HUES64 (cell line): ENCODE measurements around the gene DTHD1.

Experiments
- H3K27ac ChIP-seq: 2 replicates; pipeline ENCODE4 v1.7.0; 2013; ENCODE audit warnings: low read depth, low read length, inconsistent platforms
- H3K27me3 ChIP-seq: 2 replicates; pipeline ENCODE4 v1.6.1; 2013; ENCODE audit warnings: mild to moderate bottlenecking, low read length; ENCODE audit not compliant: insufficient read depth
- H3K36me3 ChIP-seq: 2 replicates; pipeline ENCODE4 v1.6.1; 2013; ENCODE audit warnings: mild to moderate bottlenecking, low read length; ENCODE audit not compliant: insufficient read depth
- H3K4me1 ChIP-seq: 2 replicates; pipeline ENCODE4 v1.6.1; 2013; ENCODE audit warnings: mild to moderate bottlenecking, low read length, moderate library complexity; ENCODE audit not compliant: insufficient read depth
- H3K4me3 ChIP-seq: 2 replicates; pipeline ENCODE4 v1.5.1; 2013; ENCODE audit warnings: mild to moderate bottlenecking, low read length, moderate library complexity
- H3K9ac ChIP-seq: 2 replicates; pipeline ENCODE4 v1.6.1; 2013; ENCODE audit warnings: mild to moderate bottlenecking, low read depth, low read length
- H3K9me3 ChIP-seq: 2 replicates; pipeline ENCODE4 v1.6.1; 2013; ENCODE audit warnings: low read depth, low read length; ENCODE audit not compliant: insufficient read depth
- WGBS: fragments of 150-250, 120-280 bp; methylation state at CpG from one replicate; pipeline ENCODE4 v1.1.7; 2013; ENCODE audit warnings: missing lambda C conversion rate; 5-methylcytosine and 5-hydroxymethylcytosine counted together

DTHD1 gene

DNA sequence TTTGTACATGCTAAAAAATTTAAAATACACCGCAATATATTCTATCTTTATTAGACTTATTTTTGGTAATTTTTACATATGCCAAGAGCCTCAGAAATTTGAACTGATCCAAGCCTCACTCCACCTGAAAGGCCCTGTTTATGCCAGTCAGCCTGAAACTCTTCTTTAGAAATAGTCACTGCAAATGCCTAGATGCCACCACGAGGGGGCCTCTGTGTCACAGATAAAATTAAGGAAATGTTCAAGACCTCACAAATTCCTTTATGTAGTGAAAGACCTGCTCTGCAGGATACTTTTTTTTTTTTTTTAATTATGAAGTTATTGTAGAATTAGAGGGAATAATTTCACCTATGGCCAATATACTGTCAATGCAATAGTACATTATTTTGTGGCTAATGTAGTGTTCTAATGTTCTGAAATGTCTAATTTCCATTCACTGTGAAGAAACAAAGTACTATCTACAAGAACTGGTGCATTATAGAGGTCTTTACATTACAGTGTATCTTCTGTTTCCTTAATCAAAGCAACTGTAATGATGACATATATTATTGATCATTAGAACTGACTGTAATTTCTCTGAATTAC is 69.8 kb downstream of the DTHD1 start:
- no peak overlapping the region for H3K9ac ChIP-seq
- 0% methylated on average over 1 of the region's 2 CpGs for WGBS
- H3K9me3 ChIP-seq = no peaks in the 10 kb centered on the region
- no peak overlapping the region for H3K4me3 ChIP-seq
- no peaks in the 10 kb centered on the region for H3K4me1 ChIP-seq
- no peaks in the 10 kb centered on the region for H3K36me3 ChIP-seq
- H3K27me3 ChIP-seq = no peaks in the 10 kb centered on the region
- H3K27ac ChIP-seq = no peak overlapping the region

- no peaks in the 10 kb centered on the region for H3K9me3 ChIP-seq
- no peaks in the 10 kb centered on the region for H3K27me3 ChIP-seq
- H3K4me1 ChIP-seq = no peaks in the 10 kb centered on the region
- H3K27ac ChIP-seq = no peak overlapping the region
- WGBS = 50% methylated on average over 2 of the region's 2 CpGs
- H3K36me3 ChIP-seq = no peaks in the 10 kb centered on the region
- H3K4me3 ChIP-seq = no peak overlapping the region
- no peak overlapping the region for H3K9ac ChIP-seq
These were observed 72.6 kb downstream of the DTHD1 start for GRCh38 chr4:36353998-36354397.

DNA sequence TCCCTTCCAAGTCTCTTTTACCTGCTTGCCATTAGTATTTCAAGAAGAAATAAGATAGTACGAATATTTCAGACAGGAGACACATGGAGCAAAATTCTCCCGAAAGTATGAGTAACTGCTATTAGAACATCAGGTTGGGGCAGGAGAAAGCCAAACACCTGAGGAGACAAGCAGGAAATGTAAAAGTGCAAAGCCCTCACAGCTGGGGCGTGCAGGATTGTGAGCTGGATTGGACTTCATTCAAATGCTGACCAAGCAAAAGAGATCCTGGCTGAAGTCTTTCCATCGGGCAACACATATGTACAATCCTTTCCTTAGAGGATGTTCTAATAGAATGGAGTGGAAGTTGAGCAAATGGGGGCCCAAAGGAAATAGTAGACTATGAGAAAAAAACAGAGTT is 76.8 kb downstream of the DTHD1 start:
- WGBS = 97% methylated on average over 4 of the region's 4 CpGs
- H3K27ac ChIP-seq = no peak overlapping the region

DNA sequence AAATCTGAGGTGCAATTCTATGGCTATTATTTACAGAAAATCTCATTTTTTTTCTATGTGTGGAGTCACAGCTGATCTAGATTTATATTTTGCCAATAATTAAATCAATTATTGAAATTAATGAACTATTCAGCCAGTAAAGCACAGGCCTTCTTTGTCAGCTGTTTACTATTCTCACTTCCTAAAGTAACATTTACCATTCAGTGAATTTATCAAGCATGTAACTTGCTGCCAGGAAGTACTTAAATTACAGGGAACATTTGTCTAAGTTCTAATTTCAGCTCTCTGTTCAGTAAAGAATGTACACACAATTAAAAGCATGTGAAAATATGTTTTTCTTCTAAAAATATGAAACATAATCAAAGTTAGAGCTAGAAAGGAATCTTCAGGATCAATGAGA is 79.3 kb downstream of the DTHD1 start:
- Histone ChIP-seq H3K9me3 (no peaks in the 10 kb centered on the region), H3K9ac (no peak overlapping the region), H3K4me1 (no peaks in the 10 kb centered on the region), H3K36me3 (no peaks in the 10 kb centered on the region), H3K27ac (no peak overlapping the region), H3K27me3 (no peaks in the 10 kb centered on the region), H3K4me3 (no peak overlapping the region)

More for the DNA sequence above, 76.8 kb downstream of the DTHD1 start:
- no peaks in the 10 kb centered on the region for H3K36me3 ChIP-seq
- no peaks in the 10 kb centered on the region for H3K27me3 ChIP-seq
- H3K4me3 ChIP-seq = no peak overlapping the region
- no peak overlapping the region for H3K9ac ChIP-seq
- no peaks in the 10 kb centered on the region for H3K4me1 ChIP-seq
- no peaks in the 10 kb centered on the region for H3K9me3 ChIP-seq

- no peaks in the 10 kb centered on the region for H3K4me1 ChIP-seq
- no peak overlapping the region for H3K9ac ChIP-seq
- no peaks in the 10 kb centered on the region for H3K9me3 ChIP-seq
- H3K4me3 ChIP-seq = no peak overlapping the region
- no peaks in the 10 kb centered on the region for H3K27me3 ChIP-seq
- no peak overlapping the region for H3K27ac ChIP-seq
- H3K36me3 ChIP-seq = no peaks in the 10 kb centered on the region
- 96% methylated on average over 2 of the region's 2 CpGs for WGBS
These were observed 81.6 kb downstream of the DTHD1 start for GRCh38 chr4:36363024-36363423.

DNA sequence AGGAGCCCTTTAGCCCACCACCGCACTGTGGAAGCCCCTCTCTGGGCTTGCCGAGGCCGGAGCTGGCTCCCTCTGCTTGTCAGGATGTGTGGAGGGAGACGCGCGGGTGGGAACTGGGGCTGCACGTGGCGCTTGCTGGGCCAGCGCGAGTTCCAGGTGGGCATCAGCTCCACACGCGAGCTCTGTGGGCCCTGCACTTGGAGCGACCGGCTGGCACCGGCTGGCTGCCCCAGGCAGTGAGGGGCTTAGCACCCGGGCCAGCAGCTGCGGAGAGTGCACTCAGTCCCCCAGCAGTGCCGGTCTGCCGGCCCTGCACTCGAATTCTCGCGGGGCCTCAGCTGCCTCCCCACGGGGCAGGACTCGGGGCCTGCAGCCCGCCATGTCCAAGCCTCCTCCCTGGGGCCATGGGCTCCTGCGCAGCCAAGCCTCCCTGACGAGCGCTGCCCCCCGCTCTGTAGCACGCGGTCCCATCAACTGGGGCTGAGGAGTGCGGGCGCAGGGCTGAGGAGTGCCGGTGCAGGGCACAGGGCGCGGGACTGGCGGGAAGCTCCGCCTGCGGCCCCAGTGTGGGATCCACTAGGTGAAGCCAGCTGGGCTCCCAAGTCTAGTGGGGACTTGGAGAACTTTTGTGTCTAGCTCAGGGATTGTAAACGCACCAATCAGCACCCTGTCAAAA is 93.6 kb downstream of the DTHD1 start:
- H3K9me3 ChIP-seq = peaks cover 33% of the 10 kb centered on the region
- no peak overlapping the region for H3K27ac ChIP-seq
- H3K9ac ChIP-seq = no peak overlapping the region
- 93% methylated on average over 40 of the region's 40 CpGs for WGBS
- H3K4me1 ChIP-seq = no peaks in the 10 kb centered on the region
- H3K27me3 ChIP-seq = no peaks in the 10 kb centered on the region
- H3K36me3 ChIP-seq = no peaks in the 10 kb centered on the region
- no peak overlapping the region for H3K4me3 ChIP-seq

DNA sequence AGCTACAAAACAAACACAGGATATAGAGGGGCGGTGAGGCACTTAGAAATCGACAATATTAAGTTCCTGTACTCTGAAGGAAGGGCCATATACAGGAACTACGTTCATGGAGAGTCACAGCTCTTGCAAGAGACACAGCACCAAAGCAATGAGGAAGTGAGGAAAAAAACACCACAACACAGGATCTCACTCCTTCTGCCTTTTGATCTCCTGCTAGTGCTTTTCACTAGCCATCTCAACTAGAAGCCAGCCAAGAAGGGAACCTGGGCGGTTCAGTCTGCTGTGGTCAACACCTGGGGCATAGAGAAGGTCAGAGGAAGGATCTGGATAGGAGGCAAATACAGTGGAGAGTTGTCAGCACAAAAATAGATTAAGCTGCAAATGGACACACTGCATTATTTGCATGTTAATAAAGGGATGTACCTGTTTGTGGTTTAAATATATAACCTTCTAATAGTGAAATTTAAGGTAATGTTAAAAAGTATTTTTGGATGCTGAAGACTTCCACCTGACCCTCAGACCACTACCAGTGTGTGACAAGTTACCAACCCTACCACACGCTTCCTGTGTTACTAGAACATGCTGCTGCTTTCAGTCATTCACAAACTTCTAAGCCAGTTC is 104.6 kb downstream of the DTHD1 start:
- H3K36me3 ChIP-seq = no peaks in the 10 kb centered on the region
- no peaks in the 10 kb centered on the region for H3K27me3 ChIP-seq
- no peaks in the 10 kb centered on the region for H3K9me3 ChIP-seq
- no peak overlapping the region for H3K27ac ChIP-seq
- H3K4me3 ChIP-seq = no peak overlapping the region
- H3K9ac ChIP-seq = no peak overlapping the region
- H3K4me1 ChIP-seq = no peaks in the 10 kb centered on the region
- WGBS = 96% methylated on average over 5 of the region's 5 CpGs

- no peaks in the 10 kb centered on the region for H3K4me1 ChIP-seq
- H3K9ac ChIP-seq = no peak overlapping the region
These were observed 105.3 kb downstream of the DTHD1 start for GRCh38 chr4:36386691-36387090.

DNA sequence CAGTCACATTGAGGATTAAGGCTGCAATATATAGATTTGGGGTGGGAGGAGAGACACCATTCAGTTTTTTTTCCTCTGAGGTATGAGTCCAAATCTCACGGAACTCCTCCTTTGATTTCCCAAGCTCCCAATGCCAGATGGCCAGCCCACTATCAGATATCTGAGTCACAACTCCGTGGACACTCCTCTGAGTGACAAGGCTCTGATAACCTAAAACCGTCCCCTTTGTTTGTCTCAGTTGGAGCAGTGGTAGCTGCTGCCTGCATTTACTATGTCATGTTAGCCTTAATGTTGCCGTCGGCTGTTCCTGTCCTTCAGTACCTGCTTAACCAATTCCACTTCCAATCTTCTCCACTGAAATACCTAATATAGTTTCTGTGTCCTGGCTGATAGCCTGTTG is 107.3 kb downstream of the DTHD1 start:
- Histone ChIP-seq H3K36me3 (no peaks in the 10 kb centered on the region), H3K4me1 (no peaks in the 10 kb centered on the region), H3K27ac (no peak overlapping the region), H3K4me3 (no peak overlapping the region), H3K27me3 (no peaks in the 10 kb centered on the region), H3K9me3 (no peaks in the 10 kb centered on the region), H3K9ac (no peak overlapping the region)
- WGBS = 56% methylated on average over 5 of the region's 5 CpGs

More at GRCh38 chr4:36386691-36387090, 105.3 kb downstream of the DTHD1 start:
- no peaks in the 10 kb centered on the region for H3K27me3 ChIP-seq
- no peak overlapping the region for H3K27ac ChIP-seq
- H3K36me3 ChIP-seq = no peaks in the 10 kb centered on the region
- no peaks in the 10 kb centered on the region for H3K9me3 ChIP-seq
- H3K4me3 ChIP-seq = no peak overlapping the region

DNA sequence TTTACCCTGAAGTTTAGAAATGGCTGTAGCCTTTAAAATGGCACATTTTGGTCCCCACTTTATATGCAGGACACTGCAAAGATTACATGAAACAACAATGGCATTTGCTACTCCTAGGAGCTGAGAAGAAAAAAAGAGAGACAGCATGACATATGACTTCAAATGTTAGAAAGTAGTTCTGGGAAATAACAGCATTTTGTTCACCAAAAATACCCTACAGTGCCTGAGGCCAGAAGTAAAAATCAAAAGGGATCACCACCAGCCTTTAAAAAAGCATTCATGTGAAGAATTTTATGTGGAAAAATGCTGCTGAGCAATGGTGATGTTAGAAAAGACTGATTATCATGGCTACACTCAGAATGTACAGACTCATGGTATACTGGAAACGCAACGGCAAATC is 110.0 kb downstream of the DTHD1 start:
- WGBS = no CpG with 5 or more reads among the region's 2 CpGs
- no peaks in the 10 kb centered on the region for H3K9me3 ChIP-seq
- no peak overlapping the region for H3K27ac ChIP-seq
- H3K36me3 ChIP-seq = no peaks in the 10 kb centered on the region
- no peaks in the 10 kb centered on the region for H3K4me1 ChIP-seq
- H3K4me3 ChIP-seq = no peak overlapping the region
- H3K27me3 ChIP-seq = no peaks in the 10 kb centered on the region
- H3K9ac ChIP-seq = no peak overlapping the region

DNA sequence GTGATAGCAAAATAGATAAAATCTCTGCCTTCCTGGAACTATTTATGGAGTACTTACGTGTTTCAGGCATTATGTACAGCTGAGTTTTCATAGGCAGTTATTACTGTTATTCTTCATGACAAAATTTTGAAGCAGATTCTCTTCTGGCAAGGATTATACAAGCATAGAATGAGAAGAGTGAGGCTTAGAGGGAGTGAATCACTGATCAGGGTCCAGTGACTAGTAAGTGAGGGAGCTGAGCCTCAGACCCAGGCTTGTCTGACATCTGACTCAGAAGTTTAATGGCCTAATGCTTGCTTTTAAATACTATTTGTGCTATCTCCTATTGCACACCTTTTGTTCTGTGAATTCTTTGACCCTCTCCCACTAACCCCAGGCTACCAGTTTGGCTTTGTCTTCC is 110.6 kb downstream of the DTHD1 start:
- Histone ChIP-seq H3K4me3 (no peak overlapping the region), H3K9me3 (no peaks in the 10 kb centered on the region), H3K27me3 (no peaks in the 10 kb centered on the region), H3K4me1 (no peaks in the 10 kb centered on the region), H3K9ac (no peak overlapping the region), H3K27ac (no peak overlapping the region), H3K36me3 (no peaks in the 10 kb centered on the region)
- 96% methylated on average over 1 of the region's 1 CpG for WGBS
